Mesenchymal stem cell (in vitro differentiated cells and primary cell): Measurements from ENCODE around the gene KXD1.
"Not testable (repeated sequence)": the region's sequence is repeated elsewhere in the genome, so short reads cannot be mapped to it uniquely, and the experiment has no call there.

Experiments used
- DNase-seq: peaks from one replicate; pipeline ENCODE4 v3.0.0-alpha.2; 2013
- H2AFZ ChIP-seq: one replicate; pipeline ENCODE4 v1.6.1; 2013; ENCODE audit warnings: low read depth, mild to moderate bottlenecking, control low read depth, inconsistent platforms, low read length, moderate library complexity
- H2AK5ac ChIP-seq: 2 replicates; pipeline ENCODE4 v1.6.1; 2013; ENCODE audit warnings: low read length, moderate library complexity, mild to moderate bottlenecking, inconsistent platforms; ENCODE audit not compliant: severe bottlenecking
- H2BK120ac ChIP-seq: one replicate; pipeline ENCODE4 v1.6.1; 2013; ENCODE audit warnings: low read depth, mild to moderate bottlenecking, inconsistent platforms, low read length, moderate library complexity
- H2BK12ac ChIP-seq, 2 experiments: one replicate each; pipeline ENCODE4 v1.6.1; 2013; ENCODE audit warnings: inconsistent platforms in 2 of 2, low read length in 2 of 2, mild to moderate bottlenecking in 2 of 2, moderate library complexity in 2 of 2, control low read depth in 1 of 2
- H2BK15ac ChIP-seq: one replicate; pipeline ENCODE4 v1.6.1; 2013; ENCODE audit warnings: mild to moderate bottlenecking, low read depth, inconsistent platforms; ENCODE audit not compliant: poor library complexity, severe bottlenecking
- H2BK5ac ChIP-seq: 2 replicates; pipeline ENCODE4 v1.6.1; 2013; ENCODE audit warnings: low read depth, mild to moderate bottlenecking, low read length, control low read depth, inconsistent platforms; ENCODE audit not compliant: poor library complexity, severe bottlenecking
- H3K14ac ChIP-seq, 2 experiments: one replicate each; pipeline ENCODE4 v1.6.1; 2013; ENCODE audit warnings: inconsistent platforms in 2 of 2, low read length in 2 of 2, control low read depth in 1 of 2, mild to moderate bottlenecking in 1 of 2, moderate library complexity in 1 of 2
- H3K18ac ChIP-seq, 2 experiments: one replicate each; pipeline ENCODE4 v1.6.1; 2013; ENCODE audit warnings: inconsistent platforms in 2 of 2, low read length in 2 of 2, control low read depth in 1 of 2, low read depth in 1 of 2, mild to moderate bottlenecking in 1 of 2
- H3K23ac ChIP-seq, 2 experiments: one replicate each; pipeline ENCODE4 v1.6.1; 2013; ENCODE audit warnings: inconsistent platforms in 2 of 2, low read length in 2 of 2, mild to moderate bottlenecking in 2 of 2, moderate library complexity in 2 of 2, control low read depth in 1 of 2
- H3K27ac ChIP-seq: 2 replicates; pipeline ENCODE4 v1.5.1; 2013; ENCODE audit warnings: mild to moderate bottlenecking, moderate library complexity, low read length, control low read depth, inconsistent platforms; ENCODE audit not compliant: poor library complexity, severe bottlenecking
- H3K27me3 ChIP-seq, 2 experiments: 2 replicates each; pipeline versions ENCODE4 v1.6.1 to v1.7.0; 2013; ENCODE audit warnings: low read length in 2 of 2, mild to moderate bottlenecking in 2 of 2, moderate library complexity in 2 of 2, control low read depth in 1 of 2, inconsistent platforms in 1 of 2; ENCODE audit not compliant: control insufficient read depth in 1 of 2, insufficient read depth in 1 of 2
- H3K36me3 ChIP-seq, 2 experiments: 2 replicates each; pipeline versions ENCODE4 v1.6.1 to v1.7.0; 2013; ENCODE audit warnings: low read length in 2 of 2, control low read depth in 1 of 2, inconsistent platforms in 1 of 2, low read depth in 1 of 2, mild to moderate bottlenecking in 1 of 2; ENCODE audit not compliant: insufficient read depth in 2 of 2, control insufficient read depth in 1 of 2
- H3K4ac ChIP-seq, 2 experiments: one replicate each; pipeline ENCODE4 v1.6.1; 2013; ENCODE audit warnings: inconsistent platforms in 2 of 2, low read length in 2 of 2, mild to moderate bottlenecking in 2 of 2, moderate library complexity in 2 of 2, control low read depth in 1 of 2, low read depth in 1 of 2
- H3K4me1 ChIP-seq: 2 replicates; pipeline ENCODE4 v1.6.1; 2013; ENCODE audit warnings: low read depth, low read length, control low read depth; ENCODE audit not compliant: control insufficient read depth, insufficient read depth
- H3K4me2 ChIP-seq: 2 replicates; pipeline ENCODE4 v1.6.1; 2013; ENCODE audit warnings: low read length, mild to moderate bottlenecking, inconsistent platforms; ENCODE audit not compliant: poor library complexity, severe bottlenecking
- H3K4me3 ChIP-seq, 2 experiments: 2 replicates each; pipeline versions ENCODE4 v1.5.1 to v1.7.0; 2013; ENCODE audit warnings: low read length in 2 of 2, mild to moderate bottlenecking in 2 of 2, control low read depth in 1 of 2, low read depth in 1 of 2; ENCODE audit not compliant: insufficient read depth in 1 of 2
- H3K79me1 ChIP-seq: replicated peaks from 2 replicates; pipeline ENCODE4 v1.6.1; 2013; ENCODE audit warnings: mild to moderate bottlenecking, control low read depth, low read length, inconsistent platforms; ENCODE audit not compliant: poor library complexity, severe bottlenecking
- H3K9ac ChIP-seq: 2 replicates; pipeline ENCODE4 v1.7.0; 2013; ENCODE audit warnings: mild to moderate bottlenecking, low read length, moderate library complexity
- H3K9me3 ChIP-seq: 2 replicates; pipeline ENCODE4 v1.7.0; 2013; ENCODE audit warnings: mild to moderate bottlenecking, low read length; ENCODE audit not compliant: control insufficient read depth
- H4K8ac ChIP-seq: one replicate; pipeline ENCODE4 v1.6.1; 2013; ENCODE audit warnings: inconsistent platforms, mild to moderate bottlenecking, low read length, moderate library complexity
- H4K91ac ChIP-seq: one replicate; pipeline ENCODE4 v1.6.1; 2013; ENCODE audit warnings: mild to moderate bottlenecking, low read length, inconsistent platforms
- WGBS: methylation state at CpG from one replicate; pipeline ENCODE4 v1.1.7; 2013; ENCODE audit warnings: mixed read lengths; 5-methylcytosine and 5-hydroxymethylcytosine counted together

KXD1 gene

DNA sequence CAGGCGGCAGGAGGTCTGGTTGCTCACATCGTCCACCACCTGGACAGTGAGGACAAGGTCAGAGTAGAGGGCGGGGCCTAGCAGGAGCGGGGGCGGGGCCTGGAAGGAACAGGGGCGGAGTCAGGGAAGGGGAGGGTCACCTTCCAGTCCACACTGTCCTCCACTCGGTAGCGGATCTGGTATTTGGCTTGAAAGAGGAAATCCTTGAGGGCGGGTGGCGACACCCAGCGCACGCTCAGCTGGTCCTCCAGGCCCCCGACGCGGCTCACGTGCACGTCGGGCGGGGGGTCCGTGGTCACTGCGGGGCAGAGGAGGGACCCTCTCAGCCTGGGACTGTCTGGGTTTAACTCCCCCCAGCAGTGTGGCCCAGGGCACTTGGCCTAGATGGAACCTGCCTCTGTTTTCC, 39.1 kb downstream of the KXD1 start:
- H3K4me2 ChIP-seq, result no peak overlapping the region
- no peak overlapping the region for H3K23ac ChIP-seq
- H3K4ac ChIP-seq, result no peak overlapping the region
- no peak overlapping the region for H3K9ac ChIP-seq
- no peak overlapping the region for H3K27ac ChIP-seq
- no peak overlapping the region for H4K8ac ChIP-seq
- WGBS, result 73% methylated on average over 17 of the region's 21 CpGs
- no peak overlapping the region for H2BK120ac ChIP-seq
- H3K14ac ChIP-seq, result no peak overlapping the region
- no peak overlapping the region for H3K18ac ChIP-seq
- H3K4me3 ChIP-seq, result peak overlapping the region in 1 of 2 experiments; percentile 14
- H2AFZ ChIP-seq, result no peak overlapping the region
- H2AK5ac ChIP-seq, result no peak overlapping the region
- no peak for DNase-seq
- peaks cover 17% of the 10 kb centered on the region for H3K4me1 ChIP-seq
- peaks cover 9 to 35% of the 10 kb centered on the region in 2 experiments for H3K27me3 ChIP-seq
- H2BK5ac ChIP-seq, result no peak overlapping the region
- peaks cover 0 to 6% of the 10 kb centered on the region in 2 experiments for H3K36me3 ChIP-seq
- no peaks in the 10 kb centered on the region for H3K79me1 ChIP-seq
- H4K91ac ChIP-seq, result peak overlapping the region; percentile 35
- no peak overlapping the region for H2BK15ac ChIP-seq
- H3K9me3 ChIP-seq, result no peaks in the 10 kb centered on the region
- no peak overlapping the region for H2BK12ac ChIP-seq

GRCh38 chr19:18597809-18598660, 40.4 kb downstream of the KXD1 start:
- Histone ChIP-seq H3K27me3 (peaks cover 9 to 42% of the 10 kb centered on the region in 2 experiments), H2BK12ac (no peak overlapping the region), H2AK5ac (no peak overlapping the region), H3K36me3 (no peaks in the 10 kb centered on the region), H2BK15ac (peak overlapping the region; percentile 15), H3K9ac (no peak overlapping the region), H2AFZ (no peak overlapping the region), H3K23ac (no peak overlapping the region), H3K4me2 (no peak overlapping the region), H3K27ac (no peak overlapping the region), H3K18ac (no peak overlapping the region), H3K9me3 (no peaks in the 10 kb centered on the region), H3K4me3 (no peak overlapping the region), H2BK120ac (no peak overlapping the region), H3K79me1 (no peaks in the 10 kb centered on the region), H2BK5ac (no peak overlapping the region), H3K4me1 (peaks cover 17% of the 10 kb centered on the region), H3K4ac (no peak overlapping the region), H4K8ac (peak overlapping the region; percentile 13), H4K91ac (no peak overlapping the region), H3K14ac (no peak overlapping the region)
- 70% methylated on average over 19 of the region's 25 CpGs for WGBS
- DNase-seq, result no peak

- no peak overlapping the region for H3K27ac ChIP-seq
- no peak overlapping the region for H2BK15ac ChIP-seq
- no peak overlapping the region for H3K9ac ChIP-seq
- peaks cover 15% of the 10 kb centered on the region for H3K4me1 ChIP-seq
- H2AFZ ChIP-seq, result no peak overlapping the region
- H3K4me2 ChIP-seq, result no peak overlapping the region
- no peaks in the 10 kb centered on the region for H3K79me1 ChIP-seq
- no peak overlapping the region for H3K18ac ChIP-seq
- no peak overlapping the region for H2AK5ac ChIP-seq
- WGBS, result 93% methylated on average over 20 of the region's 20 CpGs
- DNase-seq, result no peak
- H3K27me3 ChIP-seq, result peaks cover 14 to 53% of the 10 kb centered on the region in 2 experiments
- no peak overlapping the region for H3K4ac ChIP-seq
- no peaks in the 10 kb centered on the region for H3K36me3 ChIP-seq
- H4K8ac ChIP-seq, result no peak overlapping the region
- H3K9me3 ChIP-seq, result no peaks in the 10 kb centered on the region
- H2BK5ac ChIP-seq, result no peak overlapping the region
- H4K91ac ChIP-seq, result no peak overlapping the region
- H2BK12ac ChIP-seq, result no peak overlapping the region
- H3K23ac ChIP-seq, result no peak overlapping the region
- H3K4me3 ChIP-seq, result no peak overlapping the region
- no peak overlapping the region for H2BK120ac ChIP-seq
- H3K14ac ChIP-seq, result no peak overlapping the region
Measured at GRCh38 chr19:18599485-18599884, 41.8 kb downstream of the KXD1 start.

DNA sequence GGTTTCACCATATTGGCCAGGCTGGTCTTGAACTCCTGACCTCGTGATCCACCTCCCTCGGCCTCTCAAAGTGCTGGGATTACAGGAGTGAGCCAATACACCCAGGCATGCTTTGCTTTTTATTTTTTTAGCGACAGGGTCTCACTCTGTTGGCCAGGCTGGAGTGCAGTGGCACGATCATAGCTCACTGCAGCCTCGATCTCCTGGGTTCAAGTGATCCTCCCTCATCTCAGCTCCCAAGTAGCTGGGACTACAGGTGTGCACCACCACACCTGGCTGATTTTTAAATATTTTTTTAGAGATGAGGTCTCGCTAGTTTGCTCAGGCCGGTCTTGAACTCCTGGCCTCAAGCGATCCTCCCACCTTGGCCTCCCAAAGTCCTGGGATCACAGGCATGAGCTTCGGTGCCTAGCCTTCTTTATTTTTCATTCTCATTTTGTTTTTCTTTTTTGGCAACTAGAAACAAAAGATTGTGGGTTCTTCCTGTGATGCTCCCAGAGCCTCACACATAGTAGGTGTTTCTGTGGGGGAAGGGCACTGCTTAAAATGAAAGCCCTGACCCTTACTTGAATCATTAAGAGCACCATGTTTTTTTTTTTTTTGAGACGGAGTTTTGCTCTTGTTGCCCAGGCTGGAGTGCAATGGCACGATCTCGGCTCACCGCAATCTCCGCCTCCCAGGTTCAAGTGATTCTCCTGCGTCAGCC, 43.2 kb downstream of the KXD1 start:
- H3K4me3 ChIP-seq, H3K4me2 ChIP-seq, H2BK15ac ChIP-seq, H4K91ac ChIP-seq, H3K14ac ChIP-seq, H3K79me1 ChIP-seq, H2AK5ac ChIP-seq, H2BK12ac ChIP-seq, H2AFZ ChIP-seq, DNase-seq, H3K23ac ChIP-seq, H3K18ac ChIP-seq, H3K36me3 ChIP-seq, H3K27ac ChIP-seq, H2BK5ac ChIP-seq, H2BK120ac ChIP-seq, H3K9ac ChIP-seq, H3K9me3 ChIP-seq, H3K4ac ChIP-seq, H4K8ac ChIP-seq: not testable (repeated sequence)
- 96% methylated on average over 15 of the region's 15 CpGs for WGBS
- Histone ChIP-seq H3K27me3 (peaks cover 21 to 55% of the 10 kb centered on the region in 2 experiments), H3K4me1 (peaks cover 13% of the 10 kb centered on the region)
